ENCODE data around the gene RSU1. TPM values are rescaled to one million over a fixed set of nuclear protein-coding genes. Genes with fewer than 3 reads are reported as not detected.

RSU1 gene
- total RNA-seq, 4 donors from 2014 or later, result 25.1 to 61.6 (median 44.7) TPM

DNA sequence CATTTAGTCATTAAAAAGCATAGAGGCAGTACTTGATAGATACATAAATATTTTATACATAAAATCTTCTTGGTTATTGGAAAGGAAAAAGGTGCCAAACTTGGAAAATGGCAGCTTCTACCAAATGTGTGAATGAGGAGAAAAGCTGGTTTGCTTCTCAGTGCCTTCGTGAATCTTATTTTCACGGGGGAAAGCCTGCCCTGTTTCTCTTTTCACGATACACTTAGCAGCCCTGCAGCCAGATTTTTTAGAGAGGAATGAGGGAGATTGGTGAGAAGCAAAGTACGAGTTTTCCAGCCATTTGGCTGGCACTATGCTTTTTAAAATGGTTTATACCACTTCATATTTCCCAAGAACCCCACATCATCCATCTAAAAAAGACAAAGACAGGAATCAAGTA, 272.6 kb downstream of the RSU1 start:
- Histone ChIP-seq H3K27me3 (no peaks in the 10 kb centered on the region), H3K4me3 (no peak overlapping the region), H3K36me3 (no peaks in the 10 kb centered on the region), H3K9me3 (no peaks in the 10 kb centered on the region), H3K4me1 (no peaks in the 10 kb centered on the region), H3K27ac (no peak overlapping the region)
- WGBS, 2 donors, result 86% methylated on average over 4 of the region's 4 CpGs
- DNase-seq (ENCODE audit: low spot score in 2 of 2), result no peak
- TF ChIP-seq, protein P1, sequence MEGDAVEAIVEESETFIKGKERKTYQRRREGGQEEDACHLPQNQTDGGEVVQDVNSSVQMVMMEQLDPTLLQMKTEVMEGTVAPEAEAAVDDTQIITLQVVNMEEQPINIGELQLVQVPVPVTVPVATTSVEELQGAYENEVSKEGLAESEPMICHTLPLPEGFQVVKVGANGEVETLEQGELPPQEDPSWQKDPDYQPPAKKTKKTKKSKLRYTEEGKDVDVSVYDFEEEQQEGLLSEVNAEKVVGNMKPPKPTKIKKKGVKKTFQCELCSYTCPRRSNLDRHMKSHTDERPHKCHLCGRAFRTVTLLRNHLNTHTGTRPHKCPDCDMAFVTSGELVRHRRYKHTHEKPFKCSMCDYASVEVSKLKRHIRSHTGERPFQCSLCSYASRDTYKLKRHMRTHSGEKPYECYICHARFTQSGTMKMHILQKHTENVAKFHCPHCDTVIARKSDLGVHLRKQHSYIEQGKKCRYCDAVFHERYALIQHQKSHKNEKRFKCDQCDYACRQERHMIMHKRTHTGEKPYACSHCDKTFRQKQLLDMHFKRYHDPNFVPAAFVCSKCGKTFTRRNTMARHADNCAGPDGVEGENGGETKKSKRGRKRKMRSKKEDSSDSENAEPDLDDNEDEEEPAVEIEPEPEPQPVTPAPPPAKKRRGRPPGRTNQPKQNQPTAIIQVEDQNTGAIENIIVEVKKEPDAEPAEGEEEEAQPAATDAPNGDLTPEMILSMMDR (IDR thresholded peaks at IDR 0.05), result no peak

DNA sequence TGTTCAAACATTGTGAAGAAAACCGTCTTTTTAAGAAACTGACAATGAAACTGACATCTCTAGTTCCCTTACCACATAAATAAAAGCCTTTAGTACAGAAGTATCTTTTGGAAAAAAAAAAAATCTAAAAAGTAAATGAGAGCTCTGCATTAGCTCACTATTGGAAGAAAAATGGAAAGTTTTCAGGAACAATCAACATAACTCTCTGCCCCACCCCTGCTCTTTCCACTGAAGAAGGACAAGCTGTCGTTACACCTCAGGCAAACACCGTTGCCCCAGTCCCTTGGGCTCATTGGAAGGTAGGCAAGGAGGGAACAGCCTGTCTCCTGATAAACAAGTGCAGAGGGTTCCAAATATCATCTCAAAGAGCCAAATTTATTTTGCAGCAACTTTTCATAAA, 273.1 kb downstream of the RSU1 start:
- DNase-seq (ENCODE audit: low spot score in 2 of 2), result no peak
- no peaks in the 10 kb centered on the region for H3K9me3 ChIP-seq
- TF ChIP-seq, protein P1 (IDR thresholded peaks at IDR 0.05), result no peak
- no peak for TF ChIP-seq POLR2A (IDR thresholded peaks at IDR 0.05)
- no peak for TF ChIP-seq EP300 (IDR thresholded peaks at IDR 0.05)
- H3K27me3 ChIP-seq, result no peaks in the 10 kb centered on the region
- no peaks in the 10 kb centered on the region for H3K36me3 ChIP-seq
- H3K27ac ChIP-seq, result no peak overlapping the region
- no peaks in the 10 kb centered on the region for H3K4me1 ChIP-seq
- WGBS, 2 donors, result 58 to 65% methylated on average over 3 of the region's 3 CpGs
- H3K4me3 ChIP-seq, result no peak overlapping the region

Small RNA genes lying within 50 kb of the gene (small RNA-seq; reads per million reads assigned to genes)
- not detected for gene RF02271

Data from tibial nerve (tissue), 4 donors.